HEK293 (cell line): ENCODE measurements around the gene ZBTB21.

Experiments used
- CTCF ChIA-PET: fragments of 350-600 bp; formaldehyde crosslinking; extraction: SDS; loops from one replicate; lab custom pipeline; 2021; ENCODE audit warnings: antibody characterized with exemption; lab: Yijun Ruan, JAX
- POLR2A ChIA-PET: fragments of 300-600 bp; formaldehyde crosslinking; extraction: SDS; loops from one replicate; lab custom pipeline; 2020; ENCODE audit warnings: antibody characterized with exemption, inconsistent platforms; lab: Yijun Ruan, JAX
- H3K27ac ChIP-seq: fragments of 200-500 bp; sonication (Bioruptor generic); 2 replicates; pipeline ENCODE4 v1.5.1; 2014; ENCODE audit warnings: low read depth, low read length, control low read depth, inconsistent platforms; ENCODE audit errors: extremely low read depth
- H3K36me3 ChIP-seq, 2 experiments: fragments of 200-500 bp in 1 of 2; sonication (Bioruptor generic) in 1 of 2; 1 replicate in 1 of 2; 2 replicates in 1 of 2; pipeline ENCODE4 v1.5.1; 2014 to 2017; ENCODE audit warnings: inconsistent platforms in 2 of 2, low read length in 2 of 2; ENCODE audit not compliant: control insufficient read depth in 2 of 2, insufficient read depth in 1 of 2
- H3K4me1 ChIP-seq: fragments of 200-500 bp; sonication (Bioruptor generic); 2 replicates; pipeline ENCODE4 v1.5.1; 2014; ENCODE audit warnings: mild to moderate bottlenecking, low read length, inconsistent platforms; ENCODE audit not compliant: control insufficient read depth, insufficient read depth
- H3K4me3 ChIP-seq: 2 replicates; pipeline ENCODE4 v1.5.1; 2011; ENCODE audit warnings: low read depth, mild to moderate bottlenecking, control low read depth, low read length, moderate library complexity
- H3K9me3 ChIP-seq: fragments of 200-500 bp; sonication (Bioruptor generic); 2 replicates; pipeline ENCODE4 v1.5.1; 2014; ENCODE audit warnings: low read depth, low read length, inconsistent platforms; ENCODE audit not compliant: control insufficient read depth, insufficient read depth
- HIC1 ChIP-seq: fragments of 450-650 bp; formaldehyde crosslinking; IDR thresholded peaks from 2 replicates; pipeline ENCODE4 v1.5.1; 2016; ENCODE audit warnings: missing biosample characterization, missing genetic modification characterization
- KLF16 ChIP-seq: fragments of 450-650 bp; formaldehyde crosslinking; IDR thresholded peaks from 2 replicates; pipeline ENCODE4 v1.5.1; 2017; ENCODE audit warnings: missing biosample characterization, missing genetic modification characterization
- PRDM2 ChIP-seq: fragments of 450-650 bp; formaldehyde crosslinking; IDR thresholded peaks from 2 replicates; pipeline ENCODE4 v1.5.1; 2016; ENCODE audit warnings: missing biosample characterization, missing genetic modification characterization, borderline replicate concordance
- ZBTB1 ChIP-seq: fragments of 450-650 bp; formaldehyde crosslinking; IDR thresholded peaks from 2 replicates; pipeline ENCODE4 v1.5.1; 2016; ENCODE audit warnings: missing biosample characterization, missing genetic modification characterization
- ZNF184 ChIP-seq: fragments of 450-650 bp; IDR thresholded peaks from 2 replicates; pipeline ENCODE4 v1.5.1; 2018; ENCODE audit warnings: missing biosample characterization, mild to moderate bottlenecking, missing genetic modification characterization
- ZNF239 ChIP-seq: fragments of 450-650 bp; formaldehyde crosslinking; IDR thresholded peaks from 2 replicates; pipeline ENCODE4 v1.5.1; 2016; ENCODE audit warnings: missing biosample characterization, missing genetic modification characterization
- ZNF248 ChIP-seq: fragments of 450-650 bp; formaldehyde crosslinking; IDR thresholded peaks from 2 replicates; pipeline ENCODE4 v1.5.1; 2017; ENCODE audit warnings: missing biosample characterization, missing genetic modification characterization
- ZNF311 ChIP-seq: fragments of 450-650 bp; formaldehyde crosslinking; IDR thresholded peaks from 2 replicates; pipeline ENCODE4 v1.5.1; 2017; ENCODE audit warnings: missing biosample characterization, missing genetic modification characterization, borderline replicate concordance
- ZNF529 ChIP-seq: fragments of 450-650 bp; formaldehyde crosslinking; IDR thresholded peaks from 2 replicates; pipeline ENCODE4 v1.5.1; 2017; ENCODE audit warnings: missing genetic modification characterization, missing biosample characterization; ENCODE audit not compliant: insufficient replicate concordance
- ZNF548 ChIP-seq: fragments of 450-650 bp; formaldehyde crosslinking; IDR thresholded peaks from 2 replicates; pipeline ENCODE4 v1.5.1; 2016; ENCODE audit warnings: missing biosample characterization, missing genetic modification characterization
- ZNF549 ChIP-seq: fragments of 450-650 bp; IDR thresholded peaks from 2 replicates; pipeline ENCODE4 v1.5.1; 2018; ENCODE audit warnings: missing biosample characterization, missing genetic modification characterization, mild to moderate bottlenecking, inconsistent platforms, moderate library complexity
- ZNF639 ChIP-seq: fragments of 450-650 bp; formaldehyde crosslinking; IDR thresholded peaks from 2 replicates; pipeline ENCODE4 v1.5.1; 2016; ENCODE audit warnings: missing biosample characterization, missing genetic modification characterization
- ZNF670 ChIP-seq: fragments of 450-650 bp; formaldehyde crosslinking; IDR thresholded peaks from 2 replicates; pipeline ENCODE4 v1.5.1; 2016; ENCODE audit warnings: missing biosample characterization, missing genetic modification characterization, low read depth
- TF ChIP-seq, protein P1 (sequence below): fragments of 450-650 bp; formaldehyde crosslinking; IDR thresholded peaks from 2 replicates; pipeline ENCODE4 v1.5.1; 2016; ENCODE audit warnings: missing biosample characterization, missing genetic modification characterization
- TF ChIP-seq, protein P2 (sequence below): fragments of 450-650 bp; formaldehyde crosslinking; IDR thresholded peaks from 2 replicates; pipeline ENCODE4 v1.5.1; 2016; ENCODE audit warnings: missing biosample characterization, missing genetic modification characterization
- TF ChIP-seq, protein P3 (sequence below): fragments of 450-650 bp; formaldehyde crosslinking; conservative IDR thresholded peaks from 2 replicates; pipeline ENCODE4 v1.5.1; 2016; ENCODE audit warnings: low read depth, missing biosample characterization, missing genetic modification characterization
- TF ChIP-seq, protein P4 (sequence below): fragments of 450-650 bp; formaldehyde crosslinking; IDR thresholded peaks from 2 replicates; pipeline ENCODE4 v1.5.1; 2016; ENCODE audit warnings: missing biosample characterization, missing genetic modification characterization, borderline replicate concordance

Gene ZBTB21

GRCh38 chr21:41987310-41987709 is 22.9 kb downstream of the ZBTB21 start:
- ChIA-PET POLR2A (no interaction called here), CTCF (interaction anchor here (1.5 kb wide), 1 partner anchor 130 kb away, joined by 7 read pairs; no protein-coding TSS in a partner anchor)
- TF ChIP-seq ZNF184 (tag by site-specific recombination) (no peak), ZNF548 (no peak), HIC1 (tag by site-specific recombination) (no peak), ZNF549 (tag by site-specific recombination) (no peak), ZNF670 (tag by site-specific recombination) (no peak), ZNF248 (no peak), ZNF311 (tag by site-specific recombination) (no peak), KLF16 (tag by site-specific recombination) (no peak), ZNF529 (no peak), PRDM2 (no peak), ZNF239 (tag by site-specific recombination) (no peak), ZBTB1 (tag by site-specific recombination) (no peak), ZNF639 (tag by site-specific recombination) (no peak)
- TF ChIP-seq, protein P1, sequence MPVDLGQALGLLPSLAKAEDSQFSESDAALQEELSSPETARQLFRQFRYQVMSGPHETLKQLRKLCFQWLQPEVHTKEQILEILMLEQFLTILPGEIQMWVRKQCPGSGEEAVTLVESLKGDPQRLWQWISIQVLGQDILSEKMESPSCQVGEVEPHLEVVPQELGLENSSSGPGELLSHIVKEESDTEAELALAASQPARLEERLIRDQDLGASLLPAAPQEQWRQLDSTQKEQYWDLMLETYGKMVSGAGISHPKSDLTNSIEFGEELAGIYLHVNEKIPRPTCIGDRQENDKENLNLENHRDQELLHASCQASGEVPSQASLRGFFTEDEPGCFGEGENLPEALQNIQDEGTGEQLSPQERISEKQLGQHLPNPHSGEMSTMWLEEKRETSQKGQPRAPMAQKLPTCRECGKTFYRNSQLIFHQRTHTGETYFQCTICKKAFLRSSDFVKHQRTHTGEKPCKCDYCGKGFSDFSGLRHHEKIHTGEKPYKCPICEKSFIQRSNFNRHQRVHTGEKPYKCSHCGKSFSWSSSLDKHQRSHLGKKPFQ (tag by site-specific recombination): no peak
- TF ChIP-seq, protein P2, sequence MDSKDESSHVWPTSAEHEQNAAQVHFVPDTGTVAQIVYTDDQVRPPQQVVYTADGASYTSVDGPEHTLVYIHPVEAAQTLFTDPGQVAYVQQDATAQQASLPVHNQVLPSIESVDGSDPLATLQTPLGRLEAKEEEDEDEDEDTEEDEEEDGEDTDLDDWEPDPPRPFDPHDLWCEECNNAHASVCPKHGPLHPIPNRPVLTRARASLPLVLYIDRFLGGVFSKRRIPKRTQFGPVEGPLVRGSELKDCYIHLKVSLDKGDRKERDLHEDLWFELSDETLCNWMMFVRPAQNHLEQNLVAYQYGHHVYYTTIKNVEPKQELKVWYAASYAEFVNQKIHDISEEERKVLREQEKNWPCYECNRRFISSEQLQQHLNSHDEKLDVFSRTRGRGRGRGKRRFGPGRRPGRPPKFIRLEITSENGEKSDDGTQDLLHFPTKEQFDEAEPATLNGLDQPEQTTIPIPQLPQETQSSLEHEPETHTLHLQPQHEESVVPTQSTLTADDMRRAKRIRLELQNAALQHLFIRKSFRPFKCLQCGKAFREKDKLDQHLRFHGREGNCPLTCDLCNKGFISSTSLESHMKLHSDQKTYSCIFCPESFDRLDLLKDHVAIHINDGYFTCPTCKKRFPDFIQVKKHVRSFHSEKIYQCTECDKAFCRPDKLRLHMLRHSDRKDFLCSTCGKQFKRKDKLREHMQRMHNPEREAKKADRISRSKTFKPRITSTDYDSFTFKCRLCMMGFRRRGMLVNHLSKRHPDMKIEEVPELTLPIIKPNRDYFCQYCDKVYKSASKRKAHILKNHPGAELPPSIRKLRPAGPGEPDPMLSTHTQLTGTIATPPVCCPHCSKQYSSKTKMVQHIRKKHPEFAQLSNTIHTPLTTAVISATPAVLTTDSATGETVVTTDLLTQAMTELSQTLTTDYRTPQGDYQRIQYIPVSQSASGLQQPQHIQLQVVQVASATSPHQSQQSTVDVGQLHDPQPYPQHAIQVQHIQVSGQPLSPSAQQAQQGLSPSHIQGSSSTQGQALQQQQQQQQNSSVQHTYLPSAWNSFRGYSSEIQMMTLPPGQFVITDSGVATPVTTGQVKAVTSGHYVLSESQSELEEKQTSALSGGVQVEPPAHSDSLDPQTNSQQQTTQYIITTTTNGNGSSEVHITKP (tag by site-specific recombination): no peak
- TF ChIP-seq, protein P3, sequence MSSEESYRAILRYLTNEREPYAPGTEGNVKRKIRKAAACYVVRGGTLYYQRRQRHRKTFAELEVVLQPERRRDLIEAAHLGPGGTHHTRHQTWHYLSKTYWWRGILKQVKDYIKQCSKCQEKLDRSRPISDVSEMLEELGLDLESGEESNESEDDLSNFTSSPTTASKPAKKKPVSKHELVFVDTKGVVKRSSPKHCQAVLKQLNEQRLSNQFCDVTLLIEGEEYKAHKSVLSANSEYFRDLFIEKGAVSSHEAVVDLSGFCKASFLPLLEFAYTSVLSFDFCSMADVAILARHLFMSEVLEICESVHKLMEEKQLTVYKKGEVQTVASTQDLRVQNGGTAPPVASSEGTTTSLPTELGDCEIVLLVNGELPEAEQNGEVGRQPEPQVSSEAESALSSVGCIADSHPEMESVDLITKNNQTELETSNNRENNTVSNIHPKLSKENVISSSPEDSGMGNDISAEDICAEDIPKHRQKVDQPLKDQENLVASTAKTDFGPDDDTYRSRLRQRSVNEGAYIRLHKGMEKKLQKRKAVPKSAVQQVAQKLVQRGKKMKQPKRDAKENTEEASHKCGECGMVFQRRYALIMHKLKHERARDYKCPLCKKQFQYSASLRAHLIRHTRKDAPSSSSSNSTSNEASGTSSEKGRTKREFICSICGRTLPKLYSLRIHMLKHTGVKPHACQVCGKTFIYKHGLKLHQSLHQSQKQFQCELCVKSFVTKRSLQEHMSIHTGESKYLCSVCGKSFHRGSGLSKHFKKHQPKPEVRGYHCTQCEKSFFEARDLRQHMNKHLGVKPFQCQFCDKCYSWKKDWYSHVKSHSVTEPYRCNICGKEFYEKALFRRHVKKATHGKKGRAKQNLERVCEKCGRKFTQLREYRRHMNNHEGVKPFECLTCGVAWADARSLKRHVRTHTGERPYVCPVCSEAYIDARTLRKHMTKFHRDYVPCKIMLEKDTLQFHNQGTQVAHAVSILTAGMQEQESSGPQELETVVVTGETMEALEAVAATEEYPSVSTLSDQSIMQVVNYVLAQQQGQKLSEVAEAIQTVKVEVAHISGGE (tag by site-specific recombination): no peak
- TF ChIP-seq, protein P4, sequence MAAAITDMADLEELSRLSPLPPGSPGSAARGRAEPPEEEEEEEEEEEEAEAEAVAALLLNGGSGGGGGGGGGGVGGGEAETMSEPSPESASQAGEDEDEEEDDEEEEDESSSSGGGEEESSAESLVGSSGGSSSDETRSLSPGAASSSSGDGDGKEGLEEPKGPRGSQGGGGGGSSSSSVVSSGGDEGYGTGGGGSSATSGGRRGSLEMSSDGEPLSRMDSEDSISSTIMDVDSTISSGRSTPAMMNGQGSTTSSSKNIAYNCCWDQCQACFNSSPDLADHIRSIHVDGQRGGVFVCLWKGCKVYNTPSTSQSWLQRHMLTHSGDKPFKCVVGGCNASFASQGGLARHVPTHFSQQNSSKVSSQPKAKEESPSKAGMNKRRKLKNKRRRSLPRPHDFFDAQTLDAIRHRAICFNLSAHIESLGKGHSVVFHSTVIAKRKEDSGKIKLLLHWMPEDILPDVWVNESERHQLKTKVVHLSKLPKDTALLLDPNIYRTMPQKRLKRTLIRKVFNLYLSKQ: no peak

More at GRCh38 chr21:41987310-41987709, 22.9 kb downstream of the ZBTB21 start:
- no peak overlapping the region for H3K27ac ChIP-seq
- no peaks in the 10 kb centered on the region for H3K9me3 ChIP-seq
- no peak overlapping the region for H3K4me3 ChIP-seq
- H3K36me3 ChIP-seq: peaks cover 19 to 20% of the 10 kb centered on the region in 2 experiments
- no peaks in the 10 kb centered on the region for H3K4me1 ChIP-seq
